Measurements from ENCODE around the gene BPIFA2. TPM values are rescaled to one million over a fixed set of nuclear protein-coding genes. Genes with fewer than 3 reads are reported as not detected.

BPIFA2 gene
- total RNA-seq, 1 donor from 2014 or later = not detected

DNA sequence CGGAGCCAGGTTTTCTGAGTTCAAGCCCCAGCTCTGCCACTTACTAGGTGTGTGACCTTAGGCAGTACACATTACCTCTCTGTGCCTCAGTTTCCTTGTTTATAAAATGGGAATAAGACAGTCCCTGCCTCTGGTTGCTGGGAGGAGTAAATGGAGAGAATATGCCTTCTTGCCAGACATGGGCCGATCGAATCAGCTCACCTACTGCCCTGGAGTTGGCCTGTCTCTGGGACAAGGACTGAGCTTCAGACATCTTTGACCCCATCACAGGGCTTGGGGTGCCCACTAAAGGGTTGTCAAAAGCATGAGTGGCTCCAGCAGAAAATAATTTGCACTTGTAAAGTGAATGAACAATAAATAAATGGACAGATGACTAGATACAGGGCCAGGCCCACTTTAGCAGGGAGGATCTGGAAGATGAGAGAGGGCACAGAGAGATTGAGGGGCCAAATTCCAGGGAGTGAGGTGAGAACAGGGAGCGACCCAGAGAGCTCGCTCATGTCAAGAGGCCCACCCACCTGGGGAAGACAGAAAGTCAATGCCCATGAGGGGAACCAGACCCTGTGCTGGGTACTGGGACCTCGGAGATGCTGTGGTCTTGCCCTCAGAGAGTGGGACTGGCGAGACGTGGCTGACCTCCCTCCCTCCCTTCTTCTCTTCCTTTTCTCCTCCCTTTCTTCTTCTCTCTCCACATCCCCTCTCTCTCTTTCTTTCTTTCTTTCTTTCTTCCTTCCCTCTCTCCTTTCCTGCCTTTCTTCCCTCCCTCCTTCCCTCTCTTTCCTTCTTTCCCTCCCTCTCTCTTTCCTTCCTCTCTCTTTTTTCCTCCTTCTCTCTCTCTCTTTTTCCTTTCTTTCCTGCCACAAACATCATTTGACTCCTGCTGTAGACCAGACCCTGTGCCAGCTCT, 3.9 kb upstream of the BPIFA2 start:
- no peaks in the 10 kb centered on the region for H3K4me1 ChIP-seq
- H3K9me3 ChIP-seq = no peaks in the 10 kb centered on the region
- no peaks in the 10 kb centered on the region for H3K27me3 ChIP-seq
- H3K36me3 ChIP-seq = no peaks in the 10 kb centered on the region
- DNase-seq (ENCODE audit: extremely low spot score in 2 of 2) = peak in 1 of 2 donors; percentile 72
- intact Hi-C loops (cut with DNase I) = no loop called here
- no peak overlapping the region for H3K4me3 ChIP-seq
- H3K27ac ChIP-seq = no peak overlapping the region
- TF ChIP-seq POLR2AphosphoS5 (IDR thresholded peaks at IDR 0.05; ENCODE audit: insufficient read depth in 1 of 2, low read depth in 1 of 2) = no peak
- TF ChIP-seq POLR2A (IDR thresholded peaks at IDR 0.05) = no peak
- TF ChIP-seq, protein P1, sequence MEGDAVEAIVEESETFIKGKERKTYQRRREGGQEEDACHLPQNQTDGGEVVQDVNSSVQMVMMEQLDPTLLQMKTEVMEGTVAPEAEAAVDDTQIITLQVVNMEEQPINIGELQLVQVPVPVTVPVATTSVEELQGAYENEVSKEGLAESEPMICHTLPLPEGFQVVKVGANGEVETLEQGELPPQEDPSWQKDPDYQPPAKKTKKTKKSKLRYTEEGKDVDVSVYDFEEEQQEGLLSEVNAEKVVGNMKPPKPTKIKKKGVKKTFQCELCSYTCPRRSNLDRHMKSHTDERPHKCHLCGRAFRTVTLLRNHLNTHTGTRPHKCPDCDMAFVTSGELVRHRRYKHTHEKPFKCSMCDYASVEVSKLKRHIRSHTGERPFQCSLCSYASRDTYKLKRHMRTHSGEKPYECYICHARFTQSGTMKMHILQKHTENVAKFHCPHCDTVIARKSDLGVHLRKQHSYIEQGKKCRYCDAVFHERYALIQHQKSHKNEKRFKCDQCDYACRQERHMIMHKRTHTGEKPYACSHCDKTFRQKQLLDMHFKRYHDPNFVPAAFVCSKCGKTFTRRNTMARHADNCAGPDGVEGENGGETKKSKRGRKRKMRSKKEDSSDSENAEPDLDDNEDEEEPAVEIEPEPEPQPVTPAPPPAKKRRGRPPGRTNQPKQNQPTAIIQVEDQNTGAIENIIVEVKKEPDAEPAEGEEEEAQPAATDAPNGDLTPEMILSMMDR (IDR thresholded peaks at IDR 0.05) = no peak

DNA sequence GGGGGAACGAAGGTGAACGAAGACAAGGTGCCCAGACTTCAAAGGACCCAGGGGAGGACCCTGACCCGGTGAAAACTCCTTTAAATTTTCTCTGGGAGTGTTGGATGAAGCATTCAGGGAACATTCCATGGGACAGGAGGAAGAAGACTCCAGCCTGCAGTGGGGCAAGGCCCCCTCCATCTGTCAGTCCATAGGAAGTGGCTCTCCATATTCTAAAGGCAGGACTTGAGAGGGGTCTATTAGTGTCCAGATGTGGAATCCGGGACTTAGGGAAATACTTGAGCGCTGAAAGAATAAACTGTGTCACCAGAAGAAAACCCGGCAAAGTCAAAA, 3.2 kb upstream of the BPIFA2 start:
- Histone ChIP-seq H3K36me3 (no peaks in the 10 kb centered on the region), H3K4me1 (no peaks in the 10 kb centered on the region), H3K4me3 (no peak overlapping the region), H3K27me3 (no peaks in the 10 kb centered on the region), H3K9me3 (no peaks in the 10 kb centered on the region), H3K27ac (no peak overlapping the region)
- intact Hi-C loops (cut with DNase I) = no loop called here
- no peak for TF ChIP-seq POLR2AphosphoS5 (IDR thresholded peaks at IDR 0.05; ENCODE audit: insufficient read depth in 1 of 2, low read depth in 1 of 2)
- TF ChIP-seq, protein P1 (IDR thresholded peaks at IDR 0.05) = no peak
- TF ChIP-seq POLR2A (IDR thresholded peaks at IDR 0.05) = no peak
- peak in 1 of 2 donors; percentile 79 for DNase-seq (ENCODE audit: extremely low spot score in 2 of 2)

DNA sequence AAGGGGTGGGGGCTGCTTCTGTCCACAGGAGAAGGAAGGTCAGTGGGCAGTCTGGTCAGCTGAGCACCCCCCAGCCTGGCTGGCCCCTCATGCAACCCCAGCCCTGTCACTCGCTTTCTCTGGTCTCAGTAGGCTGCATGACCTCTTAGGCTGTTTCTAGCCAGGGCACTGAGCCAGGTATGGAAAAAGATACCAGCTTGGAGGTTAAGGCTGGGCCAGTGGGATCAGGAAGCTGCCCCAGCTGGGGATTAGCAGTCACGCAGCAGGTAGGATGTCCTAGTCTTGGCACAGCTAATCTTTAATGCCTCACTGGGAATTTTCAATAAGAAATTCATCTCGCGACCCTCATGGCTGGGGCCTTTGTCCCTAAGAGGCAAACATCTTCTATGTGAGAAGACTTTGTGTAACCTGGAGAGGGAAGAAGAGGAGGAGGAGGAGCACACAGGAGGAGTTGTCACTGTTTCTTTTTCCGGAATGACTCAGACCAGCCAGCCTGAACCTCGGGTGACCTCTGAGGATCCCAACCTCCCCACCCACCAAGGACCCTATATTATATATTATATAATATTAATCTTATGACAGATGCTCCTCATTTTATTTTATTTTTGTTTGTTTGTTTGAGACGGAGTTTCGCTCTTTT, 2.4 kb upstream of the BPIFA2 start:
- Histone ChIP-seq H3K27me3 (no peaks in the 10 kb centered on the region), H3K36me3 (no peaks in the 10 kb centered on the region), H3K27ac (no peak overlapping the region), H3K4me3 (no peak overlapping the region), H3K9me3 (no peaks in the 10 kb centered on the region), H3K4me1 (no peaks in the 10 kb centered on the region)
- TF ChIP-seq POLR2AphosphoS5 (IDR thresholded peaks at IDR 0.05; ENCODE audit: insufficient read depth in 1 of 2, low read depth in 1 of 2) (no peak), POLR2A (IDR thresholded peaks at IDR 0.05) (no peak)
- TF ChIP-seq, protein P1 (IDR thresholded peaks at IDR 0.05) = no peak
- peak in 1 of 2 donors; percentile 49 for DNase-seq (ENCODE audit: extremely low spot score in 2 of 2)
- intact Hi-C loops (cut with DNase I) = no loop called here

DNA sequence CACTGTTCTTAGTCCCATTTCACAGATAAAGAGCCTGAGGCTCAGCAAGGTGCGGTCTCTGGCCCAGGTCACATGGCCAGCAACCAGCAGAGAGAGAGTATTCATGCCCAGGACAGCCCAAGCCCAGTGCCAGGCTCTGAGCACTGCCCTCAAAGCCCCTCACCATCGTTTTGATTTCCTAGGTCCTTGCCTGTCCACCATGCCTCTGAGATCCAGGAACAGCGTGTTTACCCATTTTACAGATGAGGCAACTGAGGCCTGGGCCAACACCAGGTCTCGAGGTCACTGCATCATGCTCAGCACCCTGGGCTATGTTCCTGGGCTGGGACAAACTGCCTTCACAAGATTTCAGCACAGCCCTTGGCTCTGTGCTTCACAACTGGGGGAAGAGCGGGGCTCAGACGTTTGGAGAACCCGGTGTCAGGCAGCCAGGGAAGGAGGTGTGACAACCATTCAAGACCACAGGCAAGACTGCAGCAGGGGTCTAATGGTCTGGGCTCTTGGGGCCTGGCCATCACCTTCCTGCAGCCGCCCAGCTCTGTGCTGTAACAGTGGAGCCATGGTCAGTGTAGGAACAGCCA, 1.3 kb upstream of the BPIFA2 start:
- H3K4me3 ChIP-seq = no peak overlapping the region
- H3K36me3 ChIP-seq = no peaks in the 10 kb centered on the region
- no peak overlapping the region for H3K27ac ChIP-seq
- H3K4me1 ChIP-seq = no peaks in the 10 kb centered on the region
- no peak for DNase-seq (ENCODE audit: extremely low spot score in 2 of 2)
- no peaks in the 10 kb centered on the region for H3K27me3 ChIP-seq
- TF ChIP-seq, protein P1 (IDR thresholded peaks at IDR 0.05) = no peak
- no peak for TF ChIP-seq POLR2A (IDR thresholded peaks at IDR 0.05)
- TF ChIP-seq POLR2AphosphoS5 (IDR thresholded peaks at IDR 0.05; ENCODE audit: insufficient read depth in 1 of 2, low read depth in 1 of 2) = no peak
- H3K9me3 ChIP-seq = no peaks in the 10 kb centered on the region
- intact Hi-C loops (cut with DNase I) = no loop called here
